ENCODE results near the gene IL36RN. TPM values are rescaled to one million over a fixed set of nuclear protein-coding genes. Genes with fewer than 3 reads are reported as not detected.

Gene IL36RN
- total RNA-seq, 4 donors from 2014 or later = 5.0 to 90.7 (median 28.9) TPM

GRCh38 chr2:113053666-113054065 lies 5.3 kb upstream of the IL36RN start:
- no peaks in the 10 kb centered on the region for H3K27me3 ChIP-seq
- H3K4me3 ChIP-seq = no peak overlapping the region
- H3K4me1 ChIP-seq = peaks cover 0 to 4% (median 0%) of the 10 kb centered on the region in 3 donors
- peaks cover 0 to 30% (median 13%) of the 10 kb centered on the region in 3 donors for H3K9me3 ChIP-seq
- peak overlapping the region in 1 of 4 donors; percentile 11 for H3K27ac ChIP-seq
- 43 to 53% methylated on average over 3 of the region's 3 CpGs for WGBS, 2 donors
- intact Hi-C loops (cut with DNase I) = no loop called here
- TF ChIP-seq POLR2A (IDR thresholded peaks at IDR 0.05) = no peak
- no peak for TF ChIP-seq CTCF (IDR thresholded peaks at IDR 0.05)
- no peak for DNase-seq
- H3K36me3 ChIP-seq = no peaks in the 10 kb centered on the region

- no peak overlapping the region for H3K27ac ChIP-seq
- no peaks in the 10 kb centered on the region for H3K27me3 ChIP-seq
- H3K36me3 ChIP-seq = no peaks in the 10 kb centered on the region
- TF ChIP-seq CTCF (IDR thresholded peaks at IDR 0.05) (no peak), POLR2A (IDR thresholded peaks at IDR 0.05) (no peak)
- intact Hi-C loops (cut with DNase I) = no loop called here
- H3K4me1 ChIP-seq = peaks cover 0 to 8% (median 0%) of the 10 kb centered on the region in 3 donors
- no peak for DNase-seq
- peaks cover 0 to 30% (median 13%) of the 10 kb centered on the region in 3 donors for H3K9me3 ChIP-seq
- H3K4me3 ChIP-seq = no peak overlapping the region
Observed at GRCh38 chr2:113054066-113054465, 4.9 kb upstream of the IL36RN start.

GRCh38 chr2:113056521-113056920 lies 2.5 kb upstream of the IL36RN start:
- H3K27me3 ChIP-seq = no peaks in the 10 kb centered on the region
- no peaks in the 10 kb centered on the region for H3K36me3 ChIP-seq
- H3K4me3 ChIP-seq = no peak overlapping the region
- TF ChIP-seq CTCF (IDR thresholded peaks at IDR 0.05) = no peak
- no peak for TF ChIP-seq POLR2A (IDR thresholded peaks at IDR 0.05)
- WGBS, 2 donors = 55 to 60% methylated on average over 1 of the region's 1 CpG
- no peak for DNase-seq
- peaks cover 0 to 30% (median 9%) of the 10 kb centered on the region in 3 donors for H3K9me3 ChIP-seq
- peaks cover 0 to 13% (median 0%) of the 10 kb centered on the region in 3 donors for H3K4me1 ChIP-seq
- H3K27ac ChIP-seq = no peak overlapping the region
- intact Hi-C loops (cut with DNase I) = no loop called here

- Histone ChIP-seq H3K9me3 (peaks cover 0 to 30% (median 9%) of the 10 kb centered on the region in 3 donors), H3K27ac (no peak overlapping the region), H3K4me1 (peaks cover 0 to 13% (median 0%) of the 10 kb centered on the region in 3 donors), H3K4me3 (no peak overlapping the region), H3K27me3 (no peaks in the 10 kb centered on the region), H3K36me3 (no peaks in the 10 kb centered on the region)
- DNase-seq = no peak
- 73 to 88% methylated on average over 1 of the region's 1 CpG for WGBS, 2 donors
- intact Hi-C loops (cut with DNase I) = no loop called here
- no peak for TF ChIP-seq POLR2A (IDR thresholded peaks at IDR 0.05)
- TF ChIP-seq CTCF (IDR thresholded peaks at IDR 0.05) = no peak
Observed at GRCh38 chr2:113057117-113057516, 1.9 kb upstream of the IL36RN start.

- Histone ChIP-seq H3K4me3 (peak overlapping the region in 1 of 4 donors; percentile 3), H3K27me3 (no peaks in the 10 kb centered on the region), H3K4me1 (peaks cover 0 to 13% (median 0%) of the 10 kb centered on the region in 3 donors), H3K36me3 (no peaks in the 10 kb centered on the region), H3K9me3 (peaks cover 0 to 30% (median 9%) of the 10 kb centered on the region in 3 donors), H3K27ac (peak overlapping the region in 3 of 4 donors; percentile 58 to 67 (median 60))
- 50 to 63% methylated on average over 2 of the region's 2 CpGs for WGBS, 2 donors
- TF ChIP-seq POLR2A (IDR thresholded peaks at IDR 0.05) = no peak
- TF ChIP-seq CTCF (IDR thresholded peaks at IDR 0.05) = no peak
- intact Hi-C loops (cut with DNase I) = no loop called here
- no peak for DNase-seq
Observed at GRCh38 chr2:113058411-113058994, 495 bp upstream of the IL36RN start.

Data from esophagus squamous epithelium (tissue), 5 donors.